WERI-Rb-1 (cell line): ENCODE results near the gene GPR153.

Experiments used
- DNase-seq: peaks from one replicate; pipeline ENCODE4 v3.0.0-alpha.2; 2020
- H3K27ac ChIP-seq: fragments of 250-450 bp; sonication (Bioruptor Pico); 2 replicates; pipeline ENCODE4 v1.5.1; 2020; ENCODE audit warnings: mild to moderate bottlenecking, moderate library complexity
- H3K27me3 ChIP-seq: fragments of 250-450 bp; sonication (Bioruptor Pico); 2 replicates; pipeline ENCODE4 v1.5.1; 2021; ENCODE audit warnings: mild to moderate bottlenecking, low read depth, moderate library complexity; ENCODE audit not compliant: insufficient read depth, severe bottlenecking
- H3K36me3 ChIP-seq: fragments of 250-450 bp; sonication (Bioruptor Pico); 2 replicates; pipeline ENCODE4 v1.5.1; 2020; ENCODE audit warnings: mild to moderate bottlenecking, moderate library complexity
- H3K4me3 ChIP-seq: 2 replicates; pipeline ENCODE4 v1.5.1; 2011; ENCODE audit warnings: low read depth, mild to moderate bottlenecking, control low read depth, low read length
- H3K9me3 ChIP-seq: fragments of 250-450 bp; sonication (Bioruptor Pico); 2 replicates; pipeline ENCODE4 v1.5.1; 2021; ENCODE audit warnings: mild to moderate bottlenecking, moderate library complexity; ENCODE audit not compliant: severe bottlenecking
- CTCF ChIP-seq: IDR thresholded peaks from 2 replicates; pipeline ENCODE4 v1.5.1; 2011; ENCODE audit warnings: low read depth, mild to moderate bottlenecking, control low read depth, inconsistent platforms, low read length

Gene GPR153

GRCh38 chr1:6303397-6304012 is 42.6 kb upstream of the GPR153 start:
- no peak for DNase-seq
- no peak for TF ChIP-seq CTCF
- Histone ChIP-seq H3K9me3 (no peaks in the 10 kb centered on the region), H3K36me3 (peaks cover 10% of the 10 kb centered on the region), H3K27me3 (no peaks in the 10 kb centered on the region), H3K4me3 (no peak overlapping the region), H3K27ac (no peak overlapping the region)

GRCh38 chr1:6302568-6302967 is 41.7 kb upstream of the GPR153 start:
- H3K27ac ChIP-seq, result no peak overlapping the region
- DNase-seq, result no peak
- TF ChIP-seq CTCF, result no peak

GRCh38 chr1:6301526-6301925 is 40.6 kb upstream of the GPR153 start:
- no peak for DNase-seq
- no peak for TF ChIP-seq CTCF
- peaks cover 9% of the 10 kb centered on the region for H3K36me3 ChIP-seq
- H3K27me3 ChIP-seq, result no peaks in the 10 kb centered on the region
- no peak overlapping the region for H3K4me3 ChIP-seq
- no peaks in the 10 kb centered on the region for H3K9me3 ChIP-seq
- H3K27ac ChIP-seq, result no peak overlapping the region

More at GRCh38 chr1:6302568-6302967, 41.7 kb upstream of the GPR153 start:
- peaks cover 10% of the 10 kb centered on the region for H3K36me3 ChIP-seq
- H3K9me3 ChIP-seq, result no peaks in the 10 kb centered on the region
- H3K4me3 ChIP-seq, result no peak overlapping the region
- no peaks in the 10 kb centered on the region for H3K27me3 ChIP-seq

GRCh38 chr1:6300342-6301048 is 39.6 kb upstream of the GPR153 start:
- 0 out of 2 replicates have a peak, but pooled peaks have one; percentile 4 for TF ChIP-seq CTCF
- no peak for DNase-seq
- H3K36me3 ChIP-seq, result peaks cover 8% of the 10 kb centered on the region

GRCh38 chr1:6299557-6300165 is 38.8 kb upstream of the GPR153 start:
- Histone ChIP-seq H3K27me3 (no peaks in the 10 kb centered on the region), H3K27ac (peak overlapping the region; percentile 20; the same call in 1 of the 2 replicates), H3K9me3 (no peaks in the 10 kb centered on the region), H3K4me3 (no peak overlapping the region), H3K36me3 (peaks cover 16% of the 10 kb centered on the region)
- DNase-seq, result no peak
- TF ChIP-seq CTCF, result no peak

More at GRCh38 chr1:6300342-6301048, 39.6 kb upstream of the GPR153 start:
- no peak overlapping the region for H3K4me3 ChIP-seq
- no peak overlapping the region for H3K27ac ChIP-seq
- H3K9me3 ChIP-seq, result no peaks in the 10 kb centered on the region
- no peaks in the 10 kb centered on the region for H3K27me3 ChIP-seq
